SK-N-SH (cell line): ENCODE results near the gene ANKRD40. TPM values are rescaled to one million over a fixed set of nuclear protein-coding genes. Genes with fewer than 3 reads are reported as not detected.

ENCODE experiments used
- CTCF ChIA-PET: fragments of 300-600, 350-600 bp; formaldehyde crosslinking; extraction: SDS; loops from one replicate; lab custom pipeline; 2021; lab: Yijun Ruan, JAX
- POLR2A ChIA-PET: fragments of 350-600 bp; sonication (Branson Sonifier 250); formaldehyde crosslinking; extraction: SDS; loops from one replicate; lab custom pipeline; 2020; ENCODE audit warnings: antibody characterized with exemption, inconsistent platforms; lab: Yijun Ruan, JAX
- DNase-seq: peaks from one replicate; pipeline ENCODE4 v3.0.0; 2012
- H2AFZ ChIP-seq: fragments of 200-600 bp; sonication (generic); 2 replicates; pipeline ENCODE4 v1.8.1; 2016; ENCODE audit warnings: antibody characterized with exemption, mild to moderate bottlenecking, low read depth
- H3F3A ChIP-seq: fragments of 200-600 bp; sonication (generic); replicated peaks from 2 replicates; pipeline ENCODE3; 2016; ENCODE audit warnings: antibody characterized with exemption, mild to moderate bottlenecking; ENCODE audit not compliant: insufficient read depth
- H3K27ac ChIP-seq, 2 experiments: fragments of 200-500 bp in 1 of 2; fragments of 200-600 bp in 1 of 2; sonication (Bioruptor generic) in 1 of 2; sonication (generic), shearing (Covaris generic) in 1 of 2; 2 replicates each; pipeline versions ENCODE4 v1.5.1 to v1.6.1; 2014 to 2016; ENCODE audit warnings: low read depth in 2 of 2, inconsistent platforms in 1 of 2, low read length in 1 of 2, mild to moderate bottlenecking in 1 of 2, mixed read lengths in 1 of 2
- H3K27me3 ChIP-seq: fragments of 200-600 bp; sonication (generic), shearing (Covaris generic); 2 replicates; pipeline ENCODE4 v1.6.1; 2016; ENCODE audit warnings: mixed run types; ENCODE audit not compliant: insufficient read depth
- H3K36me3 ChIP-seq, 2 experiments: fragments of 200-500 bp in 1 of 2; fragments of 200-600 bp in 1 of 2; sonication (Bioruptor generic) in 1 of 2; sonication (generic) in 1 of 2; replicated peaks in 1 of 2; 2 replicates each; pipeline versions ENCODE3 to v1.5.1; 2014 to 2016; ENCODE audit warnings: low read length in 1 of 2, mild to moderate bottlenecking in 1 of 2; ENCODE audit not compliant: insufficient read depth in 2 of 2, control insufficient read depth in 1 of 2
- H3K4me1 ChIP-seq, 2 experiments: fragments of 200-500 bp in 1 of 2; fragments of 200-600 bp in 1 of 2; sonication (Bioruptor generic) in 1 of 2; sonication (generic), shearing (Covaris generic) in 1 of 2; 2 replicates each; pipeline versions ENCODE4 v1.5.1 to v1.6.1; 2014 to 2016; ENCODE audit warnings: low read depth in 1 of 2, low read length in 1 of 2, mixed run types in 1 of 2; ENCODE audit not compliant: insufficient read depth in 2 of 2, control insufficient read depth in 1 of 2
- H3K4me2 ChIP-seq: fragments of 200-600 bp; sonication (generic), shearing (Covaris generic); 2 replicates; pipeline ENCODE4 v1.6.1; 2017; ENCODE audit warnings: mixed run types
- H3K4me3 ChIP-seq, 2 experiments: fragments of 200-500 bp in 1 of 2; fragments of 200-600 bp in 1 of 2; sonication (Bioruptor generic) in 1 of 2; sonication (generic), shearing (Covaris generic) in 1 of 2; 2 replicates each; pipeline versions ENCODE4 v1.5.1 to v1.8.1; 2014 to 2016; ENCODE audit warnings: low read depth in 2 of 2, inconsistent platforms in 1 of 2, low read length in 1 of 2, mild to moderate bottlenecking in 1 of 2, mixed read lengths in 1 of 2, moderate library complexity in 1 of 2
- H3K79me2 ChIP-seq: fragments of 200-600 bp; sonication (generic); 2 replicates; pipeline ENCODE4 v1.8.1; 2017; ENCODE audit warnings: mild to moderate bottlenecking; ENCODE audit not compliant: insufficient read depth
- H3K9ac ChIP-seq: fragments of 200-600 bp; sonication (generic); 2 replicates; pipeline ENCODE4 v1.6.1; 2017; ENCODE audit warnings: mixed run types
- H3K9me2 ChIP-seq: fragments of 200-600 bp; sonication (generic); 2 replicates; pipeline ENCODE4 v1.6.1; 2017; ENCODE audit warnings: mixed run types
- H3K9me3 ChIP-seq: fragments of 200-600 bp; sonication (generic); 2 replicates; pipeline ENCODE4 v1.6.1; 2017; ENCODE audit warnings: mixed run types, mild to moderate bottlenecking, moderate library complexity
- H4K20me1 ChIP-seq: fragments of 200-600 bp; sonication (generic); 2 replicates; pipeline ENCODE4 v1.6.1; 2017; ENCODE audit warnings: mild to moderate bottlenecking, mixed run types; ENCODE audit not compliant: insufficient read depth
- GABPA ChIP-seq: IDR thresholded peaks from 2 replicates; pipeline ENCODE4 v1.4.0; 2012; ENCODE audit warnings: low read depth, mild to moderate bottlenecking
- GATA2 ChIP-seq: sonication (generic); formaldehyde crosslinking; IDR thresholded peaks from 2 replicates; pipeline ENCODE4 v1.5.0; 2020; ENCODE audit warnings: mild to moderate bottlenecking, missing genetic modification reagents
- JUND ChIP-seq: IDR thresholded peaks from 2 replicates; pipeline ENCODE4 v1.4.0; 2012
- MAX ChIP-seq: IDR thresholded peaks from 2 replicates; pipeline ENCODE4 v1.4.0; 2012; ENCODE audit warnings: low read depth
- MXI1 ChIP-seq: IDR thresholded peaks from 2 replicates; pipeline ENCODE4 v1.6.1; 2012; ENCODE audit warnings: mild to moderate bottlenecking, low read depth, low read length, improper control_type of control experiment
- POLR2AphosphoS5 ChIP-seq: IDR thresholded peaks from 2 replicates; pipeline ENCODE4 v1.6.1; 2012; ENCODE audit warnings: low read depth, low read length
- TAF1 ChIP-seq: IDR thresholded peaks from 2 replicates; pipeline ENCODE4 v1.6.1; 2012; ENCODE audit warnings: low read depth, mild to moderate bottlenecking, low read length, moderate library complexity, borderline replicate concordance
- WGBS: methylation state at CpG from one replicate; pipeline ENCODE4 v1.1.6; 2017; ENCODE audit warnings: low lambda C conversion rate; 5-methylcytosine and 5-hydroxymethylcytosine counted together
- polyA plus RNA-seq, 3 experiments: library from polyadenylated mRNA; depleted of rRNA; stranded (reverse); fragments of >200 nt; gene quantifications; 2 replicates each; pipeline ENCODE4 v1.2.3, GENCODE V29; 2012
- TF ChIP-seq, protein P1 (sequence below): IDR thresholded peaks from 2 replicates; pipeline ENCODE4 v1.4.0; 2012; ENCODE audit warnings: low read depth, borderline replicate concordance
- TF ChIP-seq, protein P2 (sequence below): IDR thresholded peaks from 2 replicates; pipeline ENCODE4 v1.4.0; 2012; ENCODE audit warnings: low read depth, borderline replicate concordance
- TF ChIP-seq, protein P3 (sequence below): fragments of 150-350 bp; IDR thresholded peaks from 2 replicates; pipeline ENCODE4 v1.6.1; 2016; ENCODE audit warnings: mild to moderate bottlenecking, low read depth, low read length

Gene ANKRD40
- polyA plus RNA-seq, 1 of the 3 experiments (the other 2 are of a cell fraction): 33.6 TPM

- H3K36me3 ChIP-seq: peaks cover 4 to 7% of the 10 kb centered on the region in 2 experiments
- peaks cover 99% of the 10 kb centered on the region for H4K20me1 ChIP-seq
- no peak overlapping the region for H3K9ac ChIP-seq
- no peak for TF ChIP-seq GATA2 (CRISPR knock-in tag)
- TF ChIP-seq, protein P1, sequence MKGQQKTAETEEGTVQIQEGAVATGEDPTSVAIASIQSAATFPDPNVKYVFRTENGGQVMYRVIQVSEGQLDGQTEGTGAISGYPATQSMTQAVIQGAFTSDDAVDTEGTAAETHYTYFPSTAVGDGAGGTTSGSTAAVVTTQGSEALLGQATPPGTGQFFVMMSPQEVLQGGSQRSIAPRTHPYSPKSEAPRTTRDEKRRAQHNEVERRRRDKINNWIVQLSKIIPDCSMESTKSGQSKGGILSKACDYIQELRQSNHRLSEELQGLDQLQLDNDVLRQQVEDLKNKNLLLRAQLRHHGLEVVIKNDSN: peak; percentile 18; the same call in 1 of the 2 replicates
- peak; percentile 76 for TF ChIP-seq MXI1
- DNase-seq: peak; percentile 64
- no peak overlapping the region for H3K4me3 ChIP-seq
- no peaks in the 10 kb centered on the region for H3K27me3 ChIP-seq
- POLR2A ChIA-PET: interaction anchor here (1.0 kb wide), 1 partner anchor 12 kb away, joined by 5 read pairs; the partner anchor contains the start of gene LUC7L3
- no peak overlapping the region for H2AFZ ChIP-seq
- H3K4me1 ChIP-seq: peaks cover 7 to 16% of the 10 kb centered on the region in 2 experiments; a peak in 2 of 4 replicates
- H3F3A ChIP-seq: peaks cover 17% of the 10 kb centered on the region
- H3K79me2 ChIP-seq: peaks cover 100% of the 10 kb centered on the region
- H3K9me3 ChIP-seq: no peaks in the 10 kb centered on the region
- H3K27ac ChIP-seq: peak overlapping the region in 1 of 2 experiments; percentile 5; a peak in 2 of 4 replicates
- 78% methylated on average over 7 of the region's 7 CpGs for WGBS
- H3K4me2 ChIP-seq: no peak overlapping the region
- CTCF ChIA-PET: interaction anchor here (0.9 to 1.1 kb wide), 3 partner anchors 9 to 51 kb away, joined by 3 to 5 read pairs (median 3); partner anchors contain the start of gene LUC7L3
- H3K9me2 ChIP-seq: no peaks in the 10 kb centered on the region
Observed at GRCh38 chr17:50731575-50732460, 24.1 kb upstream of the ANKRD40 start.

GRCh38 chr17:50728881-50729765 lies 21.4 kb upstream of the ANKRD40 start:
- CTCF ChIA-PET: interaction anchor here (0.8 to 1.6 kb wide), 4 partner anchors 12 to 251 kb away, joined by 3 to 4 read pairs (median 4); no protein-coding TSS in a partner anchor
- H3K36me3 ChIP-seq: peaks cover 0 to 13% of the 10 kb centered on the region in 2 experiments
- H3K4me1 ChIP-seq: peaks cover 7 to 16% of the 10 kb centered on the region in 2 experiments; a peak in 2 of 4 replicates
- H3K9ac ChIP-seq: no peak overlapping the region
- no peaks in the 10 kb centered on the region for H3K9me3 ChIP-seq
- H3K27me3 ChIP-seq: no peaks in the 10 kb centered on the region
- WGBS: 87% methylated on average over 5 of the region's 5 CpGs
- DNase-seq: no peak
- TF ChIP-seq GABPA (no peak), JUND (no peak), POLR2AphosphoS5 (no peak), TAF1 (no peak), MAX (no peak)
- TF ChIP-seq, protein P2, sequence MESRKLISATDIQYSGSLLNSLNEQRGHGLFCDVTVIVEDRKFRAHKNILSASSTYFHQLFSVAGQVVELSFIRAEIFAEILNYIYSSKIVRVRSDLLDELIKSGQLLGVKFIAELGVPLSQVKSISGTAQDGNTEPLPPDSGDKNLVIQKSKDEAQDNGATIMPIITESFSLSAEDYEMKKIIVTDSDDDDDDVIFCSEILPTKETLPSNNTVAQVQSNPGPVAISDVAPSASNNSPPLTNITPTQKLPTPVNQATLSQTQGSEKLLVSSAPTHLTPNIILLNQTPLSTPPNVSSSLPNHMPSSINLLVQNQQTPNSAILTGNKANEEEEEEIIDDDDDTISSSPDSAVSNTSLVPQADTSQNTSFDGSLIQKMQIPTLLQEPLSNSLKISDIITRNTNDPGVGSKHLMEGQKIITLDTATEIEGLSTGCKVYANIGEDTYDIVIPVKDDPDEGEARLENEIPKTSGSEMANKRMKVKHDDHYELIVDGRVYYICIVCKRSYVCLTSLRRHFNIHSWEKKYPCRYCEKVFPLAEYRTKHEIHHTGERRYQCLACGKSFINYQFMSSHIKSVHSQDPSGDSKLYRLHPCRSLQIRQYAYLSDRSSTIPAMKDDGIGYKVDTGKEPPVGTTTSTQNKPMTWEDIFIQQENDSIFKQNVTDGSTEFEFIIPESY: no peak
- TF ChIP-seq, protein P3, sequence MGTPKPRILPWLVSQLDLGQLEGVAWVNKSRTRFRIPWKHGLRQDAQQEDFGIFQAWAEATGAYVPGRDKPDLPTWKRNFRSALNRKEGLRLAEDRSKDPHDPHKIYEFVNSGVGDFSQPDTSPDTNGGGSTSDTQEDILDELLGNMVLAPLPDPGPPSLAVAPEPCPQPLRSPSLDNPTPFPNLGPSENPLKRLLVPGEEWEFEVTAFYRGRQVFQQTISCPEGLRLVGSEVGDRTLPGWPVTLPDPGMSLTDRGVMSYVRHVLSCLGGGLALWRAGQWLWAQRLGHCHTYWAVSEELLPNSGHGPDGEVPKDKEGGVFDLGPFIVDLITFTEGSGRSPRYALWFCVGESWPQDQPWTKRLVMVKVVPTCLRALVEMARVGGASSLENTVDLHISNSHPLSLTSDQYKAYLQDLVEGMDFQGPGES: no peak
- H2AFZ ChIP-seq: no peak overlapping the region
- H3K27ac ChIP-seq: no peak overlapping the region
- POLR2A ChIA-PET: no interaction called here
- H3K79me2 ChIP-seq: peaks cover 100% of the 10 kb centered on the region
- no peak overlapping the region for H3K4me3 ChIP-seq
- peaks cover 99% of the 10 kb centered on the region for H4K20me1 ChIP-seq
- peaks cover 22% of the 10 kb centered on the region for H3F3A ChIP-seq
- H3K4me2 ChIP-seq: no peak overlapping the region
- H3K9me2 ChIP-seq: no peaks in the 10 kb centered on the region
